Left ventricle myocardium superior (tissue), 1 donor: ENCODE data around the gene ANO8. TPM values are rescaled to one million over a fixed set of nuclear protein-coding genes. Genes with fewer than 3 reads are reported as not detected.

Experiments
- total RNA-seq: library from RNA; stranded (reverse); fragmentation: NEBNext Ultra II Directional; extraction: Animal tissue kit (Norgen Biotek cat#: 25700); gene quantifications from one replicate; pipeline ENCODE4 v1.2.1, GENCODE V29; 2021
- donor health status: DM: no; HTN: yes; CAD: no; lungs with severe emphysema.

The ANO8 gene
- total RNA-seq, 1 donor from 2014 or later: 11.7 TPM

Other genes with a start within 250 kb of the ANO8 start
- gene USE1, start 119.5 kb downstream of the ANO8 start, total RNA-seq: 27.4 TPM
- 28.0 TPM for gene OCEL1, start 108.6 kb downstream of the ANO8 start, total RNA-seq
- 82.4 TPM for gene NR2F6, start 88.9 kb downstream of the ANO8 start, total RNA-seq
- gene USHBP1, start 70.1 kb downstream of the ANO8 start, total RNA-seq: 9.3 TPM
- 82.0 TPM for gene BABAM1, start 67.4 kb downstream of the ANO8 start, total RNA-seq
- 0.12 TPM for gene ANKLE1, start 53.0 kb downstream of the ANO8 start, total RNA-seq
- 14.8 TPM for gene ABHD8, start 31.4 kb downstream of the ANO8 start, total RNA-seq
- 242 TPM for gene MRPL34, start 29.0 kb downstream of the ANO8 start, total RNA-seq
- 31.9 TPM for gene DDA1, start 25.3 kb downstream of the ANO8 start, total RNA-seq
- 11.5 TPM for gene GTPBP3, start 2.7 kb upstream of the ANO8 start, total RNA-seq
- 22.9 TPM for gene PLVAP, start 42.5 kb upstream of the ANO8 start, total RNA-seq
- not detected for gene CCDC194, start 59.3 kb upstream of the ANO8 start, total RNA-seq
- 49.7 TPM for gene BST2, start 70.8 kb upstream of the ANO8 start, total RNA-seq
- gene MVB12A, start 85.2 kb upstream of the ANO8 start, total RNA-seq: 18.9 TPM
- gene TMEM221, start 113.8 kb upstream of the ANO8 start, total RNA-seq: not detected
- gene NXNL1, start 126.1 kb upstream of the ANO8 start, total RNA-seq: not detected
- 68.9 TPM for gene SLC27A1, start 135.7 kb upstream of the ANO8 start, total RNA-seq
- 19.7 TPM for gene PGLS, start 176.8 kb upstream of the ANO8 start, total RNA-seq
- gene COLGALT1, start 220.8 kb upstream of the ANO8 start, total RNA-seq: 33.0 TPM